PC-3 (cell line): ENCODE data around the gene LEKR1.

Experiments
- CTCF ChIP-seq: fragments of 300-600 bp; sonication (generic); conservative IDR thresholded peaks from 2 replicates; pipeline ENCODE4 v1.5.1; 2017; ENCODE audit warnings: antibody characterized with exemption, low read depth, mild to moderate bottlenecking, low read length
- EZH2 ChIP-seq: fragments of 300-600 bp; sonication (generic); IDR thresholded peaks from one replicate; pipeline ENCODE4 v1.6.1; 2017; ENCODE audit warnings: antibody characterized with exemption, mild to moderate bottlenecking, low read length; ENCODE audit not compliant: unreplicated experiment
- EZH2phosphoT487 ChIP-seq: fragments of 300-600 bp; sonication (generic); IDR thresholded peaks from 2 replicates; pipeline ENCODE4 v1.6.1; 2018; ENCODE audit warnings: mild to moderate bottlenecking, antibody characterized with exemption, low read length, borderline replicate concordance

- TF ChIP-seq CTCF (no peak), EZH2 (no peak), EZH2phosphoT487 (no peak)
Measured at GRCh38 chr3:156843071-156843808, 17.1 kb downstream of the LEKR1 start.
